Right lobe of liver (tissue), 4 donors: ENCODE results near the gene CCDC97.

ENCODE experiments used
- CTCF ChIP-seq, 4 donors: fragments of 200-600 bp in 3 of 4; fragments of 450-650 bp in 1 of 4; IDR thresholded peaks; one replicate each; pipeline versions ENCODE4 v1.5.1 to v1.8.0; 2016 to 2022; ENCODE audit warnings: antibody characterized with exemption in 4 of 4, mild to moderate bottlenecking in 2 of 4
- POLR2A ChIP-seq: fragments of 450-650 bp; IDR thresholded peaks from one replicate; pipeline ENCODE4 v1.6.1; 2017; ENCODE audit warnings: antibody characterized with exemption, mild to moderate bottlenecking
- donor health status: DM: no; HTN: no; CAD: no.
- donor health status: DM: no; HTN: no; CAD: no.
- donor health status: DM: no; HTN: yes; CAD: no.

DNA sequence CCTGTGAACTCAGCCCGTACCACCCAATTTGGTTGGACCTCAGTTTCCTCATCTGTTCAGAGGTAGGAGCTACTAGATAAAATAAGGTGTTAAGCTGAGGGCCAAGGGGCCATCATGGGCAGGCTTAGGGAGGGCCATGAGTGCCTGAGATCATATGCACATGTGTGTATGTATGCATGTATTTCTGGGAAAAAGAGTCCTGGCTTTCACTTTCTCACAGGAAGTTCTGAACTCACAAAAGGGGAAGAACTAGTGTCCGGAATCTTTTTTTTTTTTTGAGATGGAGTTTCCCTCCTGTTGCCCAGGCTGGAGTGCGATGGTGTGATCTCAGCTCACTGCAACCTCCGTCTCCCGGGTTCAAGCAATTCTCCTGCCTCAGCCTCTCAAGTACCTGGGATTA, 24.8 kb downstream of the CCDC97 start:
- no peak for TF ChIP-seq CTCF (IDR thresholded peaks at IDR 0.05)
- no peak for TF ChIP-seq POLR2A
